Measurements from ENCODE around the gene CIPC.

DNA sequence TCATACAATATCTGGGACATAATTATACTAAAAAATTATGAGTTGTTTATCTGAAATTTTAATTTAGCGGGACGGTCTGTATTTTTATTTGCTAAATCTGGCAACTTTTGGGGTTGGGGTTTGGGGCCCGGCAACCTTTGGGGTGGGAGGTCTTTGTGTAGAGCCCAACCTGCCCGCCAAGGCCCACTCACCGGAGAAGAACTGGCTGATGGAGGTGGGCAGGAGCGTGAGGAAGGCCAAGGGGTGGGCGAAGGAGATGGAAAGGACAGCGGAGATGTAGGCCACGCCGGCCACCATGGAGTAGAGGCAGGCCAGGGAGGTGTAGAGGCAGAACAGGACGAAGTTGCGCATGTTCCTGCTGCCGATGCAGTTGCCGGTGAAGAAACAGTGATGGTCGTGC is 41.0 kb downstream of the CIPC start:
- TF ChIP-seq, protein P1, sequence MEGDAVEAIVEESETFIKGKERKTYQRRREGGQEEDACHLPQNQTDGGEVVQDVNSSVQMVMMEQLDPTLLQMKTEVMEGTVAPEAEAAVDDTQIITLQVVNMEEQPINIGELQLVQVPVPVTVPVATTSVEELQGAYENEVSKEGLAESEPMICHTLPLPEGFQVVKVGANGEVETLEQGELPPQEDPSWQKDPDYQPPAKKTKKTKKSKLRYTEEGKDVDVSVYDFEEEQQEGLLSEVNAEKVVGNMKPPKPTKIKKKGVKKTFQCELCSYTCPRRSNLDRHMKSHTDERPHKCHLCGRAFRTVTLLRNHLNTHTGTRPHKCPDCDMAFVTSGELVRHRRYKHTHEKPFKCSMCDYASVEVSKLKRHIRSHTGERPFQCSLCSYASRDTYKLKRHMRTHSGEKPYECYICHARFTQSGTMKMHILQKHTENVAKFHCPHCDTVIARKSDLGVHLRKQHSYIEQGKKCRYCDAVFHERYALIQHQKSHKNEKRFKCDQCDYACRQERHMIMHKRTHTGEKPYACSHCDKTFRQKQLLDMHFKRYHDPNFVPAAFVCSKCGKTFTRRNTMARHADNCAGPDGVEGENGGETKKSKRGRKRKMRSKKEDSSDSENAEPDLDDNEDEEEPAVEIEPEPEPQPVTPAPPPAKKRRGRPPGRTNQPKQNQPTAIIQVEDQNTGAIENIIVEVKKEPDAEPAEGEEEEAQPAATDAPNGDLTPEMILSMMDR (IDR thresholded peaks at IDR 0.05), result no peak
- TF ChIP-seq ZFX (IDR thresholded peaks at IDR 0.05; ENCODE audit: borderline replicate concordance), result no peak
